ENCODE measurements around the gene RUFY3. TPM values are rescaled to one million over a fixed set of nuclear protein-coding genes. Genes with fewer than 3 reads are reported as not detected.
A peak's percentile ranks its signal among the peaks of the same experiment; 100 is the strongest.

The RUFY3 gene
- total and polyA plus RNA-seq, 3 experiments from 2014 or later: 10.4 to 14.8 (median 13.8) TPM

DNA sequence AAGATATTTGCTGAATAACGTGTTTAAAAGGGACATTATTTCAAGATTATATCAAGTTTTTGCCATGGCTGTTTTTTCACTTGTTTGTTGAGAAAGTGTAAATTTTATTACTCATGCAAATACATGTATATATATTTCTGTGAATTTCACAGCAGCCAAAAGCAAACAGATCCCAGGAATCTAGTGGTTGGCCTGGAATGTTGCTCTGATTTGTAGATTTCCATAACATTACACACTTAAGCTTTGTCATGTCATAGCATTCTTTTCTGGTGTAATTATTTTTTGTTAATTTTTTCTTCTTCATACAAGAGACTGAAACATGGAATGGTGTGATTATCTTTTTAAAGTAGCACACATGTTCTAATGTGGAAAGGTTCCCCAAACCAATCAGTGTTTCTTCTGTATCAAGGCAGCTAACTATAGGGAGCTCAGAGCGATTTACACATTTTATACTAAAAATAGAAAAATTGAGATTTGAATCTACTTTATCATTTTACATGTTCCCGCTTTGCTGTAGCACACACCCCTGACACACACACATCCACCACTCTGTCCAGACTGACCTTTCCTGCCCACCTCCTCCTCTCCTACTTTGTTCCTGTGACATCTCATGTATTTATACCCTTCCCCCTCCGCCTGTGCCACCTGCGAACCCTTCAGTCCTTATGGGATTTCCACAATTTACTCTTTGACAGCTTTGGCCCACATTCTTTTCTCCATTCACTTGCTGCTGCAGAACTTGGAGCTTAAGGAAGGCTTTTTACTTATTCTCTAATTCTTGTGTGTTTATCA lies 20.3 kb downstream of the RUFY3 start:
- ChIA-PET POLR2A (interaction anchor here (0.6 kb wide), 1 partner anchor 37 kb away, joined by 4 read pairs; no protein-coding TSS in a partner anchor), CTCF (no interaction called here)
- H3K4me1 ChIP-seq (ENCODE audit: insufficient read depth, low read length): peaks cover 11% of the 10 kb centered on the region
- no peak for DNase-seq
- Mint-ChIP-seq H3K27ac (peak overlapping the region in 2 of 8 donors; percentile 29 to 51), H3K27me3 (no peaks in the 10 kb centered on the region), H3K9me3 (no peaks in the 10 kb centered on the region), H3K36me3 (peaks cover 0 to 2% (median 0%) of the 10 kb centered on the region in 3 donors), H3K4me3 (no peak overlapping the region), H3K4me1 (peaks cover 4 to 13% (median 10%) of the 10 kb centered on the region in 3 donors)
- no peaks in the 10 kb centered on the region for H3K9me3 ChIP-seq (ENCODE audit: low read length)
- H3K27me3 ChIP-seq (ENCODE audit: insufficient read depth, low read length, poor library complexity, severe bottlenecking): no peaks in the 10 kb centered on the region
- no peak overlapping the region for H3K4me3 ChIP-seq (ENCODE audit: low read length)
- H3K36me3 ChIP-seq (ENCODE audit: insufficient read depth, low read length): no peaks in the 10 kb centered on the region
- H3K27ac ChIP-seq (ENCODE audit: low read depth, low read length): no peak overlapping the region

DNA sequence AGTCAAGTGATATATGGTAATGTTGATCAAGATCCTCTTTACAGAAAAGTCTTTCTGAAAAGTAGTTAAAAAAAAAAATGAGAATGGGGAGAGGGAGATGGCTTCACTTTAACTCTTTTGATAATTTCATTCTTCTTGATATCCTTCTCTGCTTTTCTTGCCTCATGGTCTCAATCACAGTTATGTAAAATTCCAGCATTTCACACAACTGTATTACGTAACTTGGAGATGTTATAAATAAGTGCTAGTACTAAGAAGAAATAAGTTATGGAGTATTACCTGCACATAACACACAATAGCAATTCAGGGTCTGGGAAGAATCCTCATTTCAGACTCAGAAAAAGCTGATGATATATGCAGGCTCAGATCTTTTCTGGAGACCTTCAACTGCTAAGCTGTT lies 22.0 kb downstream of the RUFY3 start:
- DNase-seq: no peak
- no peak overlapping the region for H3K27ac ChIP-seq (ENCODE audit: low read depth, low read length)
- Mint-ChIP-seq H3K27me3 (no peaks in the 10 kb centered on the region), H3K4me3 (no peak overlapping the region), H3K36me3 (peaks cover 0 to 2% (median 0%) of the 10 kb centered on the region in 3 donors), H3K27ac (no peak overlapping the region), H3K9me3 (no peaks in the 10 kb centered on the region), H3K4me1 (peaks cover 0 to 7% (median 4%) of the 10 kb centered on the region in 3 donors)
- no peaks in the 10 kb centered on the region for H3K27me3 ChIP-seq (ENCODE audit: insufficient read depth, low read length, poor library complexity, severe bottlenecking)
- H3K36me3 ChIP-seq (ENCODE audit: insufficient read depth, low read length): no peaks in the 10 kb centered on the region
- no peak overlapping the region for H3K4me3 ChIP-seq (ENCODE audit: low read length)
- ChIA-PET POLR2A (no interaction called here), CTCF (interaction anchor here (2.5 kb wide), 1 partner anchor 8 kb away, joined by 15 read pairs; no protein-coding TSS in a partner anchor)
- no peaks in the 10 kb centered on the region for H3K4me1 ChIP-seq (ENCODE audit: insufficient read depth, low read length)
- H3K9me3 ChIP-seq (ENCODE audit: low read length): no peaks in the 10 kb centered on the region

DNA sequence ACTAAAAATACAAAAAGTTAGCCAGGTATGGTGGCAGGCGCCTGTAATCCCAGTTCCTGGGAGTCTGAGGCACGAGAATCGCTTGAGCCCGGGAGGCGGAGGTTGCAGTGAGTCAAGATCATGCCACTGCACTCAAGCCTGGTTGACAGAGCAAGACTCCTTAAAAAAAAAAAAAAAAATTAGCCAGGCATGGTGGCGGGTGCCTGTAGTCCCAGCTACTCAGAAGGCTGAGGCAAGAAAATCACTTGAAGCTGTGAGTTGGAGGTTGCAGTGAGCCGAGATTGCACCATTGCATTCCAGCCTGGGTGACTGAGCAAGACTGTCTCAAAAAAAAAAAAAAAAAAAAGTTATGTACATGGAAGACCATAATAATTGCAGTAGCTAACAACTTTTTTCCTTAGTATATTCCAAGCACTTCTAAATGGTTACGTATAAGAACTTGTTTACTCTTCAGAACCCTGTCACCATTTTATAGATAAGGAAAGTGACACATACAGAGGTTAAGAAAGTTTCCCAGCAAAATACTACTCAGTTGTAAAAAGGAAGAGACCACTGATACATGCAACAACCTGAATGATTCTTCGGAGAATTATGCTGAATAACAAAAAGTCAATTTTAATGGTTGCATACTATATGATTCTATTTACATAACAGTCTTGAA lies 24.5 kb downstream of the RUFY3 start:
- H3K9me3 Mint-ChIP-seq: no peaks in the 10 kb centered on the region
- DNase-seq: no peak
- Histone ChIP-seq H3K27ac (ENCODE audit: low read depth, low read length) (no peak overlapping the region), H3K27me3 (ENCODE audit: insufficient read depth, low read length, poor library complexity, severe bottlenecking) (no peaks in the 10 kb centered on the region), H3K4me3 (ENCODE audit: low read length) (no peak overlapping the region), H3K36me3 (ENCODE audit: insufficient read depth, low read length) (no peaks in the 10 kb centered on the region), H3K9me3 (ENCODE audit: low read length) (no peaks in the 10 kb centered on the region), H3K4me1 (ENCODE audit: insufficient read depth, low read length) (no peaks in the 10 kb centered on the region)
- no peak overlapping the region for H3K4me3 Mint-ChIP-seq
- ChIA-PET CTCF (interaction anchor here (2.5 kb wide), 1 partner anchor 11 kb away, joined by 15 read pairs; no protein-coding TSS in a partner anchor), POLR2A (no interaction called here)
- peaks cover 0 to 2% (median 0%) of the 10 kb centered on the region in 3 donors for H3K36me3 Mint-ChIP-seq
- H3K4me1 Mint-ChIP-seq: peaks cover 0 to 16% (median 0%) of the 10 kb centered on the region in 3 donors
- H3K27ac Mint-ChIP-seq: peak overlapping the region in 1 of 8 donors; percentile 56
- H3K27me3 Mint-ChIP-seq: no peaks in the 10 kb centered on the region

- Mint-ChIP-seq H3K9me3 (no peaks in the 10 kb centered on the region), H3K27ac (peak overlapping the region in 1 of 8 donors; percentile 84), H3K4me3 (no peak overlapping the region), H3K27me3 (no peaks in the 10 kb centered on the region), H3K4me1 (peaks cover 0 to 18% (median 6%) of the 10 kb centered on the region in 3 donors), H3K36me3 (peaks cover 0 to 2% (median 0%) of the 10 kb centered on the region in 3 donors)
- Histone ChIP-seq H3K27me3 (ENCODE audit: insufficient read depth, low read length, poor library complexity, severe bottlenecking) (no peaks in the 10 kb centered on the region), H3K36me3 (ENCODE audit: insufficient read depth, low read length) (no peaks in the 10 kb centered on the region), H3K9me3 (ENCODE audit: low read length) (no peaks in the 10 kb centered on the region), H3K4me1 (ENCODE audit: insufficient read depth, low read length) (no peaks in the 10 kb centered on the region), H3K4me3 (ENCODE audit: low read length) (no peak overlapping the region), H3K27ac (ENCODE audit: low read depth, low read length) (no peak overlapping the region)
- POLR2A ChIA-PET: no interaction called here
- CTCF ChIA-PET: no interaction called here
- no peak for DNase-seq
Observed at GRCh38 chr4:70747874-70748273, 26.1 kb downstream of the RUFY3 start.

DNA sequence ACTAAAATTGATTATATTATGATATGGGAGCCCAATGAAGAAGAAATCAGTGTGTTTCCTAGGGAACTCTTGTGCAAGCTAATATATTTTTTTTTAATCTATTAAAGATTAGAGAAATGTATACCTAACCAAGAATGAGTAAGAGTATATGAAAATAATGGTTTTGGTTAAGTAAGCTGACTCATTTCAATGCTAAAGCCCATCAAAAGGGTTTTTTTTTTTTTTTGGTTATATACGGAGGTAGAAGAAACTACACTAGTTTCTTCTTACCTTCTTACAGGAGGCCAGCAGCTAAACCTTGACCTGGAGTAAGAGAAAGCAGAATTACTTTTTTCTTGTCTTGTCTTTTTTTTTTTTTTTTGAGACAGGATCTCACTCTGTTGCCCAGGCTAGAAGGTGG lies 27.5 kb downstream of the RUFY3 start:
- CTCF ChIA-PET: interaction anchor here (1.3 to 1.8 kb wide), 2 partner anchors 13 to 44 kb away, joined by 4 to 8 read pairs; no protein-coding TSS in a partner anchor
- no peaks in the 10 kb centered on the region for H3K4me1 ChIP-seq (ENCODE audit: insufficient read depth, low read length)
- Mint-ChIP-seq H3K27ac (no peak overlapping the region), H3K9me3 (no peaks in the 10 kb centered on the region), H3K36me3 (peaks cover 0 to 2% (median 0%) of the 10 kb centered on the region in 3 donors), H3K27me3 (no peaks in the 10 kb centered on the region), H3K4me3 (no peak overlapping the region), H3K4me1 (peaks cover 0 to 26% (median 13%) of the 10 kb centered on the region in 3 donors)
- no peaks in the 10 kb centered on the region for H3K27me3 ChIP-seq (ENCODE audit: insufficient read depth, low read length, poor library complexity, severe bottlenecking)
- H3K4me3 ChIP-seq (ENCODE audit: low read length): no peak overlapping the region
- POLR2A ChIA-PET: interaction anchor here (0.9 to 1.0 kb wide), 2 partner anchors 12 to 15 kb away, joined by 3 to 4 read pairs; no protein-coding TSS in a partner anchor
- H3K36me3 ChIP-seq (ENCODE audit: insufficient read depth, low read length): no peaks in the 10 kb centered on the region
- H3K27ac ChIP-seq (ENCODE audit: low read depth, low read length): no peak overlapping the region
- H3K9me3 ChIP-seq (ENCODE audit: low read length): no peaks in the 10 kb centered on the region
- no peak for DNase-seq

DNA sequence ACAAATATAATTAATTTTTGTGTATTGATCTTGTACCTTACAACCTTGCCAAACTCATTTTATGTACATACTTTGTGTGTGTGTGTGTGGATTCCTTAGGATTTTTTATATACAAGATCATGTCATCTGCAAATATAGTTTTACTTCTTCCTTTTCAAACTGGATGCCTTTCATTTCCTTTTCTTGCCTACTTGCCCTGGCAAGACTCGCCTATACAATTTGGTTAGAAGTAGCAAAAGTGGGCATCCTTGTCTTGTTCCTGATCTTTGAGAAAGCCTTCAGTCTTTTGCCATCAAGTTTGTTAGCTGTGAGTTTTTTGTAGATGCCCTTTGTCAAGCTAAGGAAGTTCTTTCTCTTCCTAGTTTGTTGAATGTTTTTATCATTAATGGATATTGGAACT lies 30.5 kb downstream of the RUFY3 start:
- H3K27ac ChIP-seq (ENCODE audit: low read depth, low read length): no peak overlapping the region
- no peaks in the 10 kb centered on the region for H3K9me3 ChIP-seq (ENCODE audit: low read length)
- no peaks in the 10 kb centered on the region for H3K36me3 ChIP-seq (ENCODE audit: insufficient read depth, low read length)
- POLR2A ChIA-PET: no interaction called here
- no peak overlapping the region for H3K4me3 Mint-ChIP-seq
- H3K4me3 ChIP-seq (ENCODE audit: low read length): no peak overlapping the region
- H3K27me3 Mint-ChIP-seq: no peaks in the 10 kb centered on the region
- CTCF ChIA-PET: no interaction called here
- H3K9me3 Mint-ChIP-seq: no peaks in the 10 kb centered on the region
- H3K36me3 Mint-ChIP-seq: peaks cover 5 to 6% (median 5%) of the 10 kb centered on the region in 3 donors
- no peaks in the 10 kb centered on the region for H3K27me3 ChIP-seq (ENCODE audit: insufficient read depth, low read length, poor library complexity, severe bottlenecking)
- H3K27ac Mint-ChIP-seq: no peak overlapping the region
- DNase-seq: no peak
- H3K4me1 ChIP-seq (ENCODE audit: insufficient read depth, low read length): no peaks in the 10 kb centered on the region
- peaks cover 0 to 26% (median 13%) of the 10 kb centered on the region in 3 donors for H3K4me1 Mint-ChIP-seq

DNA sequence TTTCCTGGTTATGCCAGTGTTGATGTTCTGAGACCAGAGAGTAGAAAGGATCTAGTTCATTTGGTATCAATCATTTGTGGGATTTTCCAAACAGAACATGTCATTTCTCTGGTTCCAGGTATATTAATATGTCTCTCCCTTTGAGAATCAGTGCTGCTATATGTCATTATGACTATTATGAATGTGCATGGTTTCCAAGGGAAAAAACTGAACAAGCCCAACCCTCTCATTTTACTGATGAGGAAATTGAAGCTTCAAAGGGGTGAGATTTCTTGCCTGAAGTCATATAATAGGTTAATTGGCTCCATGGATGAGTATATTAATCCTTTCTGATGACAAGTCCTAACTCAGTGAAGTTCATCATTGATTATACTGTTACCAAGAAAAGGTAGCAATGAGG lies 31.9 kb downstream of the RUFY3 start:
- DNase-seq: no peak
- Histone ChIP-seq H3K36me3 (ENCODE audit: insufficient read depth, low read length) (no peaks in the 10 kb centered on the region), H3K27me3 (ENCODE audit: insufficient read depth, low read length, poor library complexity, severe bottlenecking) (no peaks in the 10 kb centered on the region), H3K27ac (ENCODE audit: low read depth, low read length) (no peak overlapping the region), H3K4me3 (ENCODE audit: low read length) (no peak overlapping the region), H3K9me3 (ENCODE audit: low read length) (no peaks in the 10 kb centered on the region), H3K4me1 (ENCODE audit: insufficient read depth, low read length) (no peaks in the 10 kb centered on the region)
- Mint-ChIP-seq H3K27me3 (no peaks in the 10 kb centered on the region), H3K27ac (no peak overlapping the region), H3K4me1 (peaks cover 0 to 26% (median 13%) of the 10 kb centered on the region in 3 donors), H3K9me3 (no peaks in the 10 kb centered on the region), H3K4me3 (no peak overlapping the region), H3K36me3 (peaks cover 5 to 6% (median 5%) of the 10 kb centered on the region in 3 donors)
- ChIA-PET POLR2A (interaction anchor here (0.7 kb wide), 1 partner anchor 50 kb away, joined by 3 read pairs; no protein-coding TSS in a partner anchor), CTCF (no interaction called here)

DNA sequence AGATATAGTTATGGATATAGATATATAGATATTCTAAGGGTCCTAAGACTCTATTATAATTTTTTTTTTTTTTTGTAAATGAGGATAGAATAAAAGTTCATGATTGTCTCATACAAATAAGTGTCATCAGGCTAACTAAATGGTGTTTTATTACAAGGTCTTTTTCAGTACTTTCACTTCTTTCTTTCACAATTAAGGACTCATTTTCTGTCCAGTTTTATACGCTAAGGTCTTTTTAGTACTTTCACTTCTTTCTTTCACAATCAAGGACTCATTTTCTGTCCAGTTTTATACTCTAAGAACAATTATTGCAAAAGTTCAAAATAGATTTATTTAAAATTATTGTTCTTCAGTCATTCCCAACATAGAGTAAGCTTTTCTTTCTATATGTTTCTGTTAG lies 32.7 kb downstream of the RUFY3 start:
- Histone ChIP-seq H3K27ac (ENCODE audit: low read depth, low read length) (no peak overlapping the region), H3K4me1 (ENCODE audit: insufficient read depth, low read length) (peaks cover 7% of the 10 kb centered on the region), H3K36me3 (ENCODE audit: insufficient read depth, low read length) (no peaks in the 10 kb centered on the region), H3K4me3 (ENCODE audit: low read length) (no peak overlapping the region), H3K9me3 (ENCODE audit: low read length) (no peaks in the 10 kb centered on the region), H3K27me3 (ENCODE audit: insufficient read depth, low read length, poor library complexity, severe bottlenecking) (no peaks in the 10 kb centered on the region)
- ChIA-PET POLR2A (interaction anchor here (0.5 to 0.7 kb wide), 2 partner anchors 17 to 49 kb away, joined by 3 read pairs; no protein-coding TSS in a partner anchor), CTCF (interaction anchor here (1.7 kb wide), 1 partner anchor 19 kb away, joined by 7 read pairs; no protein-coding TSS in a partner anchor)
- no peaks in the 10 kb centered on the region for H3K9me3 Mint-ChIP-seq
- H3K36me3 Mint-ChIP-seq: peaks cover 5 to 6% (median 5%) of the 10 kb centered on the region in 3 donors
- DNase-seq: no peak
- no peak overlapping the region for H3K27ac Mint-ChIP-seq
- peaks cover 6 to 32% (median 20%) of the 10 kb centered on the region in 3 donors for H3K4me1 Mint-ChIP-seq
- no peak overlapping the region for H3K4me3 Mint-ChIP-seq
- no peaks in the 10 kb centered on the region for H3K27me3 Mint-ChIP-seq
